Measurements from ENCODE around the gene C1QL3.

C1QL3 gene

GRCh38 chr10:16562891-16563290 lies 41.2 kb upstream of the C1QL3 start:
- no peaks in the 10 kb centered on the region for H3K36me3 ChIP-seq (ENCODE audit: control insufficient read depth, insufficient read depth, low read length)
- no peaks in the 10 kb centered on the region for H3K4me1 ChIP-seq
- no peaks in the 10 kb centered on the region for H3K27me3 ChIP-seq (ENCODE audit: control insufficient read depth, insufficient read depth, low read length)
- H3K4me2 ChIP-seq (ENCODE audit: low read length) = no peak overlapping the region
- TF ChIP-seq, protein P1, sequence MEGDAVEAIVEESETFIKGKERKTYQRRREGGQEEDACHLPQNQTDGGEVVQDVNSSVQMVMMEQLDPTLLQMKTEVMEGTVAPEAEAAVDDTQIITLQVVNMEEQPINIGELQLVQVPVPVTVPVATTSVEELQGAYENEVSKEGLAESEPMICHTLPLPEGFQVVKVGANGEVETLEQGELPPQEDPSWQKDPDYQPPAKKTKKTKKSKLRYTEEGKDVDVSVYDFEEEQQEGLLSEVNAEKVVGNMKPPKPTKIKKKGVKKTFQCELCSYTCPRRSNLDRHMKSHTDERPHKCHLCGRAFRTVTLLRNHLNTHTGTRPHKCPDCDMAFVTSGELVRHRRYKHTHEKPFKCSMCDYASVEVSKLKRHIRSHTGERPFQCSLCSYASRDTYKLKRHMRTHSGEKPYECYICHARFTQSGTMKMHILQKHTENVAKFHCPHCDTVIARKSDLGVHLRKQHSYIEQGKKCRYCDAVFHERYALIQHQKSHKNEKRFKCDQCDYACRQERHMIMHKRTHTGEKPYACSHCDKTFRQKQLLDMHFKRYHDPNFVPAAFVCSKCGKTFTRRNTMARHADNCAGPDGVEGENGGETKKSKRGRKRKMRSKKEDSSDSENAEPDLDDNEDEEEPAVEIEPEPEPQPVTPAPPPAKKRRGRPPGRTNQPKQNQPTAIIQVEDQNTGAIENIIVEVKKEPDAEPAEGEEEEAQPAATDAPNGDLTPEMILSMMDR (IDR thresholded peaks at IDR 0.05) = no peak
- H3K79me2 ChIP-seq = no peaks in the 10 kb centered on the region
- H3K4me3 ChIP-seq (ENCODE audit: low read depth, low read length) = no peak overlapping the region
- H3K9ac ChIP-seq = no peak overlapping the region
- H3K27ac ChIP-seq = no peak overlapping the region
- H2AFZ ChIP-seq = no peak overlapping the region
- no peaks in the 10 kb centered on the region for H3K9me3 ChIP-seq (ENCODE audit: control insufficient read depth, low read length)

- H3K4me1 ChIP-seq = no peaks in the 10 kb centered on the region
- no peaks in the 10 kb centered on the region for H3K27me3 ChIP-seq (ENCODE audit: control insufficient read depth, insufficient read depth, low read length)
- no peaks in the 10 kb centered on the region for H3K36me3 ChIP-seq (ENCODE audit: control insufficient read depth, insufficient read depth, low read length)
- H3K4me3 ChIP-seq (ENCODE audit: low read depth, low read length) = no peak overlapping the region
- H3K4me2 ChIP-seq (ENCODE audit: low read length) = no peak overlapping the region
- no peak overlapping the region for H3K27ac ChIP-seq
- H2AFZ ChIP-seq = no peak overlapping the region
- H3K9ac ChIP-seq = no peak overlapping the region
- TF ChIP-seq, protein P1 (IDR thresholded peaks at IDR 0.05) = no peak
- H3K79me2 ChIP-seq = no peaks in the 10 kb centered on the region
- no peaks in the 10 kb centered on the region for H3K9me3 ChIP-seq (ENCODE audit: control insufficient read depth, low read length)
Observed at GRCh38 chr10:16559236-16559773, 37.6 kb upstream of the C1QL3 start.

- TF ChIP-seq, protein P1 (IDR thresholded peaks at IDR 0.05) = no peak
- no peaks in the 10 kb centered on the region for H3K4me1 ChIP-seq
- H3K36me3 ChIP-seq (ENCODE audit: control insufficient read depth, insufficient read depth, low read length) = no peaks in the 10 kb centered on the region
- no peaks in the 10 kb centered on the region for H3K79me2 ChIP-seq
- H2AFZ ChIP-seq = no peak overlapping the region
- H3K9me3 ChIP-seq (ENCODE audit: control insufficient read depth, low read length) = no peaks in the 10 kb centered on the region
- no peak overlapping the region for H3K9ac ChIP-seq
- no peak overlapping the region for H3K4me2 ChIP-seq (ENCODE audit: low read length)
- H3K27ac ChIP-seq = no peak overlapping the region
- no peak overlapping the region for H3K4me3 ChIP-seq (ENCODE audit: low read depth, low read length)
- no peaks in the 10 kb centered on the region for H3K27me3 ChIP-seq (ENCODE audit: control insufficient read depth, insufficient read depth, low read length)
Observed at GRCh38 chr10:16547973-16548372, 26.3 kb upstream of the C1QL3 start.

DNA sequence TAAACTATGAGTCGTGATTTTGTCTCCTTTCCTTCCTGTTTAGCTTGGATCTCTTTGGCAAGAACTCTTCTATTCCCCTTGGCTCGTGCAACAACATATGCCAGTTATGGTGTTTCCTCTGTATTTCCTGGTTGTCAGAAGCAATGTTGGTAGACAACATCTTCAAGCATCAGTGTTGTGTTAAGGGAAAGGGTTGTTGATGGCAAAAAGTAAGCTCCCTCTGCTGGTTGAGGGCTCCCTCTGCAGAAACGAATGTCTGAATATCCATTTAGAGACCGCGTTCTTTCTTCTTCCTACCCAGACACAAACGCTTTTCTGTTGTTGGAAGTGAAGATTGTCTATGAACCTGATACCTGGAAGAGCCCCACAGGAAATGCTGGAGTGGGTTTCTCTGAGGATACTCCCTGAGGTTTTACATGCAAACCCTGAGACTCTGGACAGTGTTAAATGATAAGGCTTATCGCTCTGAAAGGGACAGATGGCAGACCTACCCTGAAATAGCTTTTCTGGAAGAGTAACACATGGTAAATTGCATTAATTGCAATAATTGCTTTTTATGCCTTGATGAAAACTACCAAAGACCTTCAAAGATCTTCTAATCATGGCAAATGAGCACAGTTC lies 23.5 kb upstream of the C1QL3 start:
- no peak overlapping the region for H3K27ac ChIP-seq
- TF ChIP-seq, protein P1 (IDR thresholded peaks at IDR 0.05) = peak; percentile 28
- H3K4me2 ChIP-seq (ENCODE audit: low read length) = no peak overlapping the region
- no peaks in the 10 kb centered on the region for H3K36me3 ChIP-seq (ENCODE audit: control insufficient read depth, insufficient read depth, low read length)
- no peaks in the 10 kb centered on the region for H3K9me3 ChIP-seq (ENCODE audit: control insufficient read depth, low read length)
- H2AFZ ChIP-seq = no peak overlapping the region
- no peaks in the 10 kb centered on the region for H3K79me2 ChIP-seq
- H3K4me3 ChIP-seq (ENCODE audit: low read depth, low read length) = no peak overlapping the region
- H3K9ac ChIP-seq = no peak overlapping the region
- no peaks in the 10 kb centered on the region for H3K4me1 ChIP-seq
- H3K27me3 ChIP-seq (ENCODE audit: control insufficient read depth, insufficient read depth, low read length) = no peaks in the 10 kb centered on the region

GRCh38 chr10:16544591-16544990 lies 22.9 kb upstream of the C1QL3 start:
- H3K27ac ChIP-seq = no peak overlapping the region
- H3K4me2 ChIP-seq (ENCODE audit: low read length) = no peak overlapping the region
- H3K79me2 ChIP-seq = no peaks in the 10 kb centered on the region
- no peaks in the 10 kb centered on the region for H3K27me3 ChIP-seq (ENCODE audit: control insufficient read depth, insufficient read depth, low read length)
- no peak overlapping the region for H2AFZ ChIP-seq
- H3K9me3 ChIP-seq (ENCODE audit: control insufficient read depth, low read length) = no peaks in the 10 kb centered on the region
- H3K36me3 ChIP-seq (ENCODE audit: control insufficient read depth, insufficient read depth, low read length) = no peaks in the 10 kb centered on the region
- no peak overlapping the region for H3K9ac ChIP-seq
- H3K4me1 ChIP-seq = no peaks in the 10 kb centered on the region
- TF ChIP-seq, protein P1 (IDR thresholded peaks at IDR 0.05) = no peak
- no peak overlapping the region for H3K4me3 ChIP-seq (ENCODE audit: low read depth, low read length)
